Colonic mucosa (tissue), 4 donors: Measurements from ENCODE around the gene CALML5. TPM values are rescaled to one million over a fixed set of nuclear protein-coding genes. Genes with fewer than 3 reads are reported as not detected.

Experiments used
- DNase-seq: peaks from one replicate; pipeline ENCODE4 v3.0.0-alpha.2; 2020
- H3K27ac ChIP-seq: fragments of 200-600 bp; one replicate; pipeline ENCODE4 v1.8.0; 2021
- H3K27me3 ChIP-seq: fragments of 200-600 bp; one replicate; pipeline ENCODE4 v1.8.0; 2021
- H3K36me3 ChIP-seq: fragments of 200-600 bp; one replicate; pipeline ENCODE4 v1.8.0; 2021
- H3K4me1 ChIP-seq: fragments of 200-600 bp; one replicate; pipeline ENCODE4 v1.8.0; 2021; ENCODE audit warnings: mild to moderate bottlenecking
- H3K4me3 ChIP-seq: fragments of 200-600 bp; one replicate; pipeline ENCODE4 v1.8.0; 2021
- H3K9ac ChIP-seq, 2 donors: one replicate each; pipeline ENCODE4 v1.7.0; 2013; ENCODE audit warnings: control low read depth in 2 of 2, low read depth in 2 of 2, low read length in 2 of 2
- H3K9me3 ChIP-seq: fragments of 200-600 bp; one replicate; pipeline ENCODE4 v1.8.0; 2021
- CTCF ChIP-seq: fragments of 200-600 bp; IDR thresholded peaks from one replicate; pipeline ENCODE4 v1.8.0; 2022; ENCODE audit warnings: antibody characterized with exemption, mild to moderate bottlenecking
- intact Hi-C: fragments of 100-400 bp; cut with DNase I; formaldehyde crosslinking; loops from one replicate; pipeline ENCODE4 v1.14.1; 2022
- total RNA-seq, 2 donors: library from RNA; stranded (reverse); fragmentation: NEBNext Ultra II Directional in 1 of 2; extraction: Animal tissue kit (Norgen Biotek cat#: 25700) in 1 of 2; gene quantifications; one replicate each; pipeline ENCODE4 v1.2.1, GENCODE V29; 2021
- donor health status: healthy.
- donor health status: DM: no; HTN: no; CAD: no.
- donor health status: DM: no; HTN: no; CAD: no.

Gene CALML5
- total RNA-seq, 2 donors from 2014 or later: not detected

- Histone ChIP-seq H3K9me3 (no peaks in the 10 kb centered on the region), H3K4me1 (no peaks in the 10 kb centered on the region), H3K4me3 (no peak overlapping the region), H3K36me3 (no peaks in the 10 kb centered on the region), H3K27me3 (no peaks in the 10 kb centered on the region), H3K9ac (no peak overlapping the region), H3K27ac (no peak overlapping the region)
- intact Hi-C loops: no loop called here
- no peak for DNase-seq
- no peak for TF ChIP-seq CTCF
Measured at GRCh38 chr10:5529702-5530411, 30.5 kb upstream of the CALML5 start.

- Histone ChIP-seq H3K36me3 (no peaks in the 10 kb centered on the region), H3K9me3 (no peaks in the 10 kb centered on the region), H3K4me1 (no peaks in the 10 kb centered on the region), H3K27me3 (no peaks in the 10 kb centered on the region), H3K9ac (no peak overlapping the region), H3K4me3 (no peak overlapping the region), H3K27ac (no peak overlapping the region)
- no peak for DNase-seq
- no peak for TF ChIP-seq CTCF
- intact Hi-C loops: no loop called here
Measured at GRCh38 chr10:5528989-5529701, 29.8 kb upstream of the CALML5 start.

- intact Hi-C loops: no loop called here
- Histone ChIP-seq H3K4me3 (no peak overlapping the region), H3K27me3 (no peaks in the 10 kb centered on the region), H3K9me3 (no peaks in the 10 kb centered on the region), H3K27ac (no peak overlapping the region), H3K9ac (no peak overlapping the region), H3K4me1 (no peaks in the 10 kb centered on the region), H3K36me3 (no peaks in the 10 kb centered on the region)
- TF ChIP-seq CTCF: no peak
- no peak for DNase-seq
Measured at GRCh38 chr10:5527332-5528200, 28.2 kb upstream of the CALML5 start.

- Histone ChIP-seq H3K9me3 (no peaks in the 10 kb centered on the region), H3K27ac (no peak overlapping the region), H3K4me3 (no peak overlapping the region), H3K9ac (no peak overlapping the region), H3K27me3 (no peaks in the 10 kb centered on the region), H3K4me1 (no peaks in the 10 kb centered on the region), H3K36me3 (no peaks in the 10 kb centered on the region)
- intact Hi-C loops: no loop called here
- no peak for TF ChIP-seq CTCF
- no peak for DNase-seq
Measured at GRCh38 chr10:5526691-5527331, 27.4 kb upstream of the CALML5 start.
